Measurements from ENCODE around the gene VAMP5. TPM values are rescaled to one million over a fixed set of nuclear protein-coding genes. Genes with fewer than 3 reads are reported as not detected.
"Not testable (repeated sequence)": the region's sequence is repeated elsewhere in the genome, so short reads cannot be mapped to it uniquely, and the experiment has no call there.

Gene VAMP5
- total RNA-seq, 1 donor from 2014 or later = 4.2 TPM

- DNase-seq (ENCODE audit: low spot score, unreplicated experiment) = no peak
- Mint-ChIP-seq H3K9me3 (ENCODE audit: low read depth) (no peaks in the 10 kb centered on the region), H3K4me3 (ENCODE audit: low read depth) (peak overlapping the region; percentile 85), H3K36me3 (ENCODE audit: insufficient read depth) (no peaks in the 10 kb centered on the region), H3K27me3 (no peaks in the 10 kb centered on the region), H3K4me1 (ENCODE audit: low read depth) (peaks cover 16% of the 10 kb centered on the region), H3K27ac (no peak overlapping the region)
- TF ChIP-seq, protein P1, sequence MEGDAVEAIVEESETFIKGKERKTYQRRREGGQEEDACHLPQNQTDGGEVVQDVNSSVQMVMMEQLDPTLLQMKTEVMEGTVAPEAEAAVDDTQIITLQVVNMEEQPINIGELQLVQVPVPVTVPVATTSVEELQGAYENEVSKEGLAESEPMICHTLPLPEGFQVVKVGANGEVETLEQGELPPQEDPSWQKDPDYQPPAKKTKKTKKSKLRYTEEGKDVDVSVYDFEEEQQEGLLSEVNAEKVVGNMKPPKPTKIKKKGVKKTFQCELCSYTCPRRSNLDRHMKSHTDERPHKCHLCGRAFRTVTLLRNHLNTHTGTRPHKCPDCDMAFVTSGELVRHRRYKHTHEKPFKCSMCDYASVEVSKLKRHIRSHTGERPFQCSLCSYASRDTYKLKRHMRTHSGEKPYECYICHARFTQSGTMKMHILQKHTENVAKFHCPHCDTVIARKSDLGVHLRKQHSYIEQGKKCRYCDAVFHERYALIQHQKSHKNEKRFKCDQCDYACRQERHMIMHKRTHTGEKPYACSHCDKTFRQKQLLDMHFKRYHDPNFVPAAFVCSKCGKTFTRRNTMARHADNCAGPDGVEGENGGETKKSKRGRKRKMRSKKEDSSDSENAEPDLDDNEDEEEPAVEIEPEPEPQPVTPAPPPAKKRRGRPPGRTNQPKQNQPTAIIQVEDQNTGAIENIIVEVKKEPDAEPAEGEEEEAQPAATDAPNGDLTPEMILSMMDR (IDR thresholded peaks at IDR 0.05; ENCODE audit: unreplicated experiment) = no peak
These were observed 16.9 kb downstream of the VAMP5 start for GRCh38 chr2:85600951-85601770.

DNA sequence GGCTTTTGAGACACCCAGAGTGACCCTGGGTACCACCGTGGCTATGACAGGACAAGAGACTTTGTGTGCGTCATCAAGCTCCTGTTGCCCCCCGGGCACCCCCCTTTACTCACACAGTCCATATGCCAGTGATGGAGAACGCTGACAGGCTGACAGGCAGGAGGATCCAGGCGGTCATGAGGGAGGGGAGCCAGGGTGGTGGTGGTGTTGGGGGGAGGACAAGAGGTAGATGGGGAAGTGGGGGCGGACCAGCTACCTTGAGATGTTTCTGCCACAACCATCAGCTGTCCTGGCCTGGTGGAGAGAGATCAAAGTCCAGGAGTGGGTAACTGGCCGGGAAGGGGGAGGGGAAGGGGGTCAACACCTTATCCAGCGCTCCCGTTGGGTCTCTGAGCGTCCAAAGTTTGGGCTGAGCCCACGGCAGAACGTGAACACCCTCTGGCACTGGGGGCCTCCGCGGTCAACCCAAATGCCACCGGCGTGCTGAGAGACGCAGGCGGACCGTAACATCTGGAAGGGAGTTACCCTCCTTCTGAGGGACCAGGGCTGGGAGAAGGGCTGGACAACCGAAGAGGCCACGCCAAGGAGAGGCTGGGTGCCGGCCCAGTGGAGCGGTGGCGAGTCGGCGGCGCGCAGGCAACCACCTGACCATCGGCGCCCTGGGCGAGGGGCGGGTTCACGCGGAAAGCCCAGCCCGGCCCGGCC lies 17.7 kb downstream of the VAMP5 start:
- DNase-seq (ENCODE audit: low spot score, unreplicated experiment) = no peak
- Mint-ChIP-seq H3K27ac (peak overlapping the region; percentile 73), H3K4me3 (ENCODE audit: low read depth) (peak overlapping the region; percentile 85), H3K27me3 (no peaks in the 10 kb centered on the region), H3K36me3 (ENCODE audit: insufficient read depth) (no peaks in the 10 kb centered on the region), H3K9me3 (ENCODE audit: low read depth) (no peaks in the 10 kb centered on the region), H3K4me1 (ENCODE audit: low read depth) (peaks cover 15% of the 10 kb centered on the region)
- TF ChIP-seq, protein P1 (IDR thresholded peaks at IDR 0.05; ENCODE audit: unreplicated experiment) = no peak

DNA sequence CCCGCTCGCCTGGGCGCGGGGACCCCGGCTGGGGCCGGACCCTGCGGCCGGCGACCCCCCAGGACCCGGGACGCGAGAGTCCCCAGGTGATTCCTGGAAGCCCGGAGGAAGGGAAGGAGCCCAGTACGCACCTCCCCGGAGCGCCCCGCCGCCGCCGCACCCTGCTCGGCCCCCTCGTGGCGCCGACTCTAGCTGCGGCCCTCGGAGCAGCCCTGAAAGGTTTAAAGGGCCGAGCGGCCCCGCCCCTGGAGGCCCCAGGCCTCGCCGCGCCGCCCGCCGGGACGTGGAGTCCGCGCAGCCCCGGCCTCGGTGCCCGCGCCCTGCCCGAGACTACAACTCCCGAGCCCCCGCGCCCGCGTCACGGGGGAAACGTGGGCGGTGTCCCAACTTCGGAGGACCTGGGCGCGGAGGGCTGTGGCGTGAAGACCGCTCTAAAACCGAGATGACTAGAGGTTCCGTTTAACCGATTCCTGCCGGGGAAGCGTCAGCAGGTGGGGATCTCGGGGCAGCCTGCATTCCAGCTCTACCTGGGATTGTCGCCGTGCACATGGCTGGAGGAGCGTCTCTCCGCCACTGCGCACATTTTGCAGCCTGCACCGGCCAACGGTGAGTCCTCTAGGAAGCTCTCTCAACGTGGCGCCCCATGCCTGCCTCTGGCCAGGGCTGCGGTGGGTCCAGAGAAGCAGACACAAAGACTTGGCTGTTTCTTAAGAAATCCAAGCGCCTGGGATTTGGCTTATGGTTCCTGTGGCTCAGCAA lies 18.4 kb downstream of the VAMP5 start, which contains the start of gene TMEM150A:
Gene TMEM150A, minus strand, starts transcription at position 223 of the 759 bp plus-strand sequence. CDS start 750 bp downstream, outside the sequence.
- Mint-ChIP-seq H3K4me1 (ENCODE audit: low read depth) (peaks cover 15% of the 10 kb centered on the region), H3K27me3 (no peaks in the 10 kb centered on the region), H3K9me3 (ENCODE audit: low read depth) (no peaks in the 10 kb centered on the region), H3K4me3 (ENCODE audit: low read depth) (peak within 1 kb of the TSS; percentile 85), H3K27ac (peak within 1 kb of the TSS; percentile 93), H3K36me3 (ENCODE audit: insufficient read depth) (no peaks in the 10 kb centered on the region)
- peak; percentile 81 for DNase-seq (ENCODE audit: low spot score, unreplicated experiment)
- TF ChIP-seq, protein P1 (IDR thresholded peaks at IDR 0.05; ENCODE audit: unreplicated experiment) = peak; percentile 49

- H3K4me1 Mint-ChIP-seq (ENCODE audit: low read depth) = peaks cover 15% of the 10 kb centered on the region
- not testable (repeated sequence) for H3K27me3 Mint-ChIP-seq; H3K9me3 Mint-ChIP-seq (ENCODE audit: low read depth); H3K27ac Mint-ChIP-seq; DNase-seq (ENCODE audit: low spot score, unreplicated experiment); H3K36me3 Mint-ChIP-seq (ENCODE audit: insufficient read depth)
- peak overlapping the region; percentile 80 for H3K4me3 Mint-ChIP-seq (ENCODE audit: low read depth)
These were observed 19.9 kb downstream of the VAMP5 start for GRCh38 chr2:85604133-85604444.

GRCh38 chr2:85604568-85605339 lies 20.5 kb downstream of the VAMP5 start:
- DNase-seq (ENCODE audit: low spot score, unreplicated experiment) = no peak
- Mint-ChIP-seq H3K4me3 (ENCODE audit: low read depth) (peak overlapping the region; percentile 24), H3K36me3 (ENCODE audit: insufficient read depth) (peaks cover 6% of the 10 kb centered on the region), H3K9me3 (ENCODE audit: low read depth) (no peaks in the 10 kb centered on the region), H3K27me3 (no peaks in the 10 kb centered on the region), H3K27ac (no peak overlapping the region), H3K4me1 (ENCODE audit: low read depth) (peaks cover 15% of the 10 kb centered on the region)
- TF ChIP-seq, protein P1 (IDR thresholded peaks at IDR 0.05; ENCODE audit: unreplicated experiment) = no peak

All from progenitor cell of endocrine pancreas (in vitro differentiated cells).